ENCODE data around the gene ADCK1.

ADCK1 gene

GRCh38 chr14:77892381-77892871 lies 92.5 kb downstream of the ADCK1 start:
- H3K4me3 ChIP-seq (replicated peaks; ENCODE audit: low read depth, low read length) = no peak overlapping the region
- no peak for TF ChIP-seq CTCF (IDR thresholded peaks at IDR 0.05; ENCODE audit: low read depth, low read length, missing control alignments)
- DNase-seq (ENCODE audit: extremely low read depth, low read depth) = no peak

- no peak for DNase-seq (ENCODE audit: extremely low read depth, low read depth)
- no peak for TF ChIP-seq CTCF (IDR thresholded peaks at IDR 0.05; ENCODE audit: low read depth, low read length, missing control alignments)
- no peak overlapping the region for H3K4me3 ChIP-seq (replicated peaks; ENCODE audit: low read depth, low read length)
Measured at GRCh38 chr14:77892890-77893484, 93.1 kb downstream of the ADCK1 start.

- DNase-seq (ENCODE audit: extremely low read depth, low read depth) = no peak
- H3K4me3 ChIP-seq (replicated peaks; ENCODE audit: low read depth, low read length) = no peak overlapping the region
- TF ChIP-seq CTCF (IDR thresholded peaks at IDR 0.05; ENCODE audit: low read depth, low read length, missing control alignments) = no peak
Measured at GRCh38 chr14:77897374-77897773, 97.5 kb downstream of the ADCK1 start.

- no peak for TF ChIP-seq CTCF (IDR thresholded peaks at IDR 0.05; ENCODE audit: low read depth, low read length, missing control alignments)
- no peak overlapping the region for H3K4me3 ChIP-seq (replicated peaks; ENCODE audit: low read depth, low read length)
- no peak for DNase-seq (ENCODE audit: extremely low read depth, low read depth)
Measured at GRCh38 chr14:77902811-77903210, 102.9 kb downstream of the ADCK1 start.

- no peak overlapping the region for H3K4me3 ChIP-seq (replicated peaks; ENCODE audit: low read depth, low read length)
- peak; percentile 85 for DNase-seq (ENCODE audit: extremely low read depth, low read depth)
- no peak for TF ChIP-seq CTCF (IDR thresholded peaks at IDR 0.05; ENCODE audit: low read depth, low read length, missing control alignments)
Measured at GRCh38 chr14:77903221-77903620, 103.3 kb downstream of the ADCK1 start.

- H3K4me3 ChIP-seq (replicated peaks; ENCODE audit: low read depth, low read length) = no peak overlapping the region
- TF ChIP-seq CTCF (IDR thresholded peaks at IDR 0.05; ENCODE audit: low read depth, low read length, missing control alignments) = no peak
- no peak for DNase-seq (ENCODE audit: extremely low read depth, low read depth)
Measured at GRCh38 chr14:77903937-77904617, 104.2 kb downstream of the ADCK1 start.
